Calu3 (cell line): ENCODE measurements around the gene CENPK. TPM values are rescaled to one million over a fixed set of nuclear protein-coding genes. Genes with fewer than 3 reads are reported as not detected.
"Not testable (repeated sequence)": the region's sequence is repeated elsewhere in the genome, so short reads cannot be mapped to it uniquely, and the experiment has no call there.

Source experiments
- Bru-seq: library from RNA; stranded (reverse); fragments of 400-500 nt; gene quantifications from one replicate; lab custom pipeline; 2021; lab: Mats Ljungman, UMichigan
- BruChase-seq, 2 experiments: library from RNA; stranded (reverse); fragments of 400-500 nt; gene quantifications; one replicate each; lab custom pipeline; 2021; lab: Mats Ljungman, UMichigan
- BruUV-seq: library from RNA; stranded (reverse); fragments of 400-500 nt; replicated peaks from 2 replicates; lab custom pipeline; 2021; lab: Mats Ljungman, UMichigan
- CTCF ChIA-PET: fragments of 300-600 bp; sonication (Branson Sonifier 250); formaldehyde crosslinking; loops from one replicate; lab custom pipeline; 2022; ENCODE audit warnings: antibody characterized with exemption; lab: Charles Lee
- DNase-seq: peaks from one replicate; pipeline ENCODE4 v3.0.0; 2022
- H3K27ac Mint-ChIP-seq: one replicate; pipeline ENCODE4 v1.8.0; 2022; ENCODE audit warnings: mixed read lengths; ENCODE audit not compliant: unreplicated experiment
- H3K27me3 Mint-ChIP-seq: one replicate; pipeline ENCODE4 v1.8.0; 2022; ENCODE audit warnings: mixed read lengths; ENCODE audit not compliant: unreplicated experiment
- H3K36me3 Mint-ChIP-seq: one replicate; pipeline ENCODE4 v1.8.0; 2022; ENCODE audit warnings: mild to moderate bottlenecking, moderate library complexity, mixed read lengths; ENCODE audit not compliant: insufficient read depth, unreplicated experiment
- H3K4me1 Mint-ChIP-seq: one replicate; pipeline ENCODE4 v1.8.0; 2022; ENCODE audit warnings: mild to moderate bottlenecking, low read depth, mixed read lengths; ENCODE audit not compliant: unreplicated experiment
- H3K4me3 Mint-ChIP-seq: one replicate; pipeline ENCODE4 v1.8.0; 2022; ENCODE audit warnings: mild to moderate bottlenecking, low read depth, moderate library complexity, mixed read lengths; ENCODE audit not compliant: unreplicated experiment
- H3K9me3 Mint-ChIP-seq: one replicate; pipeline ENCODE4 v1.8.0; 2022; ENCODE audit warnings: low read depth, mixed read lengths; ENCODE audit not compliant: unreplicated experiment
- intact Hi-C: fragments of 100-400 bp; cut with micrococcal nuclease; formaldehyde crosslinking; loops from one replicate; pipeline ENCODE4 v1.10.0; 2022; ENCODE audit not compliant: unreplicated experiment
- long read RNA-seq: library from polyadenylated mRNA; stranded (forward); transcript quantifications from one replicate; pipeline ENCODE4 v2.0.0, GENCODE V29; 2022
- total RNA-seq: library from RNA; stranded (reverse); gene quantifications from 2 replicates; pipeline ENCODE4 v1.2.3, GENCODE V29; 2022
- TF ChIP-seq, protein P1 (sequence below): fragments of 200-600 bp; IDR thresholded peaks from one replicate; pipeline ENCODE4 v1.8.0; 2022; ENCODE audit warnings: antibody characterized with exemption; ENCODE audit not compliant: unreplicated experiment

CENPK gene, protein sequence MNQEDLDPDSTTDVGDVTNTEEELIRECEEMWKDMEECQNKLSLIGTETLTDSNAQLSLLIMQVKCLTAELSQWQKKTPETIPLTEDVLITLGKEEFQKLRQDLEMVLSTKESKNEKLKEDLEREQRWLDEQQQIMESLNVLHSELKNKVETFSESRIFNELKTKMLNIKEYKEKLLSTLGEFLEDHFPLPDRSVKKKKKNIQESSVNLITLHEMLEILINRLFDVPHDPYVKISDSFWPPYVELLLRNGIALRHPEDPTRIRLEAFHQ
- total RNA-seq (42.7 and 45.2 TPM in 2 replicates), Bru-seq, nascent RNA (percentile 91 among the genes with signal in this experiment), BruChase-seq, experiment 1, labeled RNA remaining after a 6-hour chase (percentile 88 among the genes with signal in this experiment), BruChase-seq, experiment 2, labeled RNA remaining after a 2-hour chase (percentile 95 among the genes with signal in this experiment)
- long read RNA-seq, transcript CENPK-202 (11 exons, 1,734 nt), result major isoform, 15 of 41 reads
- long read RNA-seq, transcript CENPK-215 (11 exons, 1,697 nt), result minor isoform, 6 of 41 reads
- long read RNA-seq, partial matches to known transcripts, result 4 of 41 reads
- long read RNA-seq, other reads (novel, unspliced or antisense), result 13 of 41 reads

DNA sequence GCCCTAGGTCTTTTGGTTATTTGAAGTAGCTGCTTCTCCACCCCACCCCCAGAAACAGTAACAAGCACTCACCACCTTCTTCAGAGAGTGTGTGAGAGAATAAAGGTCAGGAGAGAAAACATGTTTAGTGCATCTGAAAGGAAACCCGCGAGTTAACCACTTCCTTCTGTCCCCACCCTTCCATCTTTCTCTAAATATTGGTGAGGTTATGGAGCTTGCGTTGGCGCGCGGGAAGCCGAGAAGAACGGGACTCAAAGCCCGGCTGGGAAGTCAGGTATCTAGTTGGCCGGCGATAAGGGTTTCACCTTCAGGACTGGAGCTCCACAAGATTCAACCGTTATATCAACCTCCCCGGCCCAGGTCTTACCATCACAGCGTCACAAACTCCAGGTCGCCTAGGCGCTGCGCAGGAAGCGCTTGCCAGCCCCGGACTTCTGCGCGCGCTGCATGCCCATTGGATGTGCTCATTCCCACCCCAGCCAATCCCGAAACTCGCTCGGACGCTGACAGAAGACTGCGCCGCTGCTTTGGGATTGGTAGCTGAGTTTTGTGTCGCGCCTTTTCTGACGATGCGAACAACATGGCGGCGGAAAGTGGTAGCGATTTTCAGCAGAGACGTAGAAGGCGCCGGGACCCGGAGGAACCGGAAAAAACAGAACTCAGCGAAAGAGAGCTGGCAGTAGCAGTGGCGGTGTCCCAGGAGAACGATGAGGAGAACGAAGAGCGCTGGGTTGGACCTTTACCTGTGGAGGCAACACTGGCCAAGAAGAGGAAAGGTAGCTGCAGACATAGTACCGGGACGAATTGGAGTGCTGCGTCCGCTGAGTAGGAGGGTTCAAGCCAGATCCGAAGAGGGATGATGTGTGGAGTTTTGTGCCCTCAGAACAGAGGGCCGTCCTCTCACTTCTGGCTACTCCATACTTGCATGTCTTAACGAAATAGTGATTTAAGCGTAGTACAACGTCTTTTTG, at the start of gene CENPK, which contains the start of gene PPWD1:
CENPK (minus strand) TSS at position 438 of the 971 bp plus-strand sequence. CDS start 8,261 bp downstream, outside the sequence.
PPWD1 (plus strand) TSS at position 566 of the 971 bp plus-strand sequence; CDS start at position 581, 15 bp downstream.
- Mint-ChIP-seq H3K27me3 (no peaks in the 10 kb centered on the region), H3K36me3 (peaks cover 31% of the 10 kb centered on the region), H3K9me3 (no peaks in the 10 kb centered on the region), H3K4me3 (peak within 1 kb of the TSS; percentile 92), H3K27ac (peak within 1 kb of the TSS; percentile 96), H3K4me1 (peaks cover 17% of the 10 kb centered on the region)
- DNase-seq, result peak; percentile 93
- TSS peak; percentile 63 for BruUV-seq
- intact Hi-C loops, result no loop called here
- TF ChIP-seq, protein P1, sequence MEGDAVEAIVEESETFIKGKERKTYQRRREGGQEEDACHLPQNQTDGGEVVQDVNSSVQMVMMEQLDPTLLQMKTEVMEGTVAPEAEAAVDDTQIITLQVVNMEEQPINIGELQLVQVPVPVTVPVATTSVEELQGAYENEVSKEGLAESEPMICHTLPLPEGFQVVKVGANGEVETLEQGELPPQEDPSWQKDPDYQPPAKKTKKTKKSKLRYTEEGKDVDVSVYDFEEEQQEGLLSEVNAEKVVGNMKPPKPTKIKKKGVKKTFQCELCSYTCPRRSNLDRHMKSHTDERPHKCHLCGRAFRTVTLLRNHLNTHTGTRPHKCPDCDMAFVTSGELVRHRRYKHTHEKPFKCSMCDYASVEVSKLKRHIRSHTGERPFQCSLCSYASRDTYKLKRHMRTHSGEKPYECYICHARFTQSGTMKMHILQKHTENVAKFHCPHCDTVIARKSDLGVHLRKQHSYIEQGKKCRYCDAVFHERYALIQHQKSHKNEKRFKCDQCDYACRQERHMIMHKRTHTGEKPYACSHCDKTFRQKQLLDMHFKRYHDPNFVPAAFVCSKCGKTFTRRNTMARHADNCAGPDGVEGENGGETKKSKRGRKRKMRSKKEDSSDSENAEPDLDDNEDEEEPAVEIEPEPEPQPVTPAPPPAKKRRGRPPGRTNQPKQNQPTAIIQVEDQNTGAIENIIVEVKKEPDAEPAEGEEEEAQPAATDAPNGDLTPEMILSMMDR, result no peak
- CTCF ChIA-PET, result interaction anchor here (0.9 to 1.6 kb wide), 4 partner anchors 12 to 756 kb away, joined by 3 to 5 read pairs (median 4); no protein-coding TSS in a partner anchor

DNA sequence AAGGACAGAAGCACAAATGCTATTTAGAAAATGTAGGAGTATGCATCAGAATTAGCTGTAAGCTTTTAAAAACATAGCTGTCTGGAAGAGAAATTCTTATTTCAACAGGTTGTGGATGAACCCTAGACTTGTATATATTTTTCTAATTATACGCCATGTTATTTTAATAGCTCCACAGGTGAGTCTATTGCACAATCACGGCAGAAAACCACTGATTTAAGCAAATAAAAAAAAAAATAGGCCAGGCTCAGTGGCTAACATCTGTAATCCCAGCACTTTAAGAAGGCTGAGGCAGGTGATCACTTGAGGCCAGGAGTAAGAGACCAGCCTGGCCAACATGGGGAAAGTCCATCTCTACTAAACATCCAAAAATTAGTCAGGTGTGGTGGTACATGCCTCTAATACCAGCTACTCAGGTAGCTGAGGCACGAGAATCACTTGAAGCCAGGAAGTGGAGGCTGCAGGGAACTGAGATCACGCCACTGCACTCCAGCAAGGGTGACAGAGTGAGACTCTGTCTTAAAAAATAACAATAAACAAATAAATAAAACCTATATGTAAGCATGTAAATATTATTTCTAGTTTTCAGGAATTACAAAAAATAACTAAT, 49.4 kb upstream of the CENPK start:
- peak; percentile 19 for DNase-seq
- TF ChIP-seq, protein P1, result no peak
- Mint-ChIP-seq H3K4me1 (peaks cover 37% of the 10 kb centered on the region), H3K36me3 (peaks cover 2% of the 10 kb centered on the region), H3K27ac (peak overlapping the region; percentile 62), H3K4me3 (peak overlapping the region; percentile 50), H3K27me3 (no peaks in the 10 kb centered on the region), H3K9me3 (no peaks in the 10 kb centered on the region)
- CTCF ChIA-PET, result interaction anchor here (0.9 to 1.3 kb wide), 4 partner anchors 11 to 49 kb away, joined by 3 to 5 read pairs (median 4); partner anchors contain the start of genes CENPK, PPWD1 and TRIM23
- no TSS peak for BruUV-seq
- intact Hi-C loops, result no loop called here

DNA sequence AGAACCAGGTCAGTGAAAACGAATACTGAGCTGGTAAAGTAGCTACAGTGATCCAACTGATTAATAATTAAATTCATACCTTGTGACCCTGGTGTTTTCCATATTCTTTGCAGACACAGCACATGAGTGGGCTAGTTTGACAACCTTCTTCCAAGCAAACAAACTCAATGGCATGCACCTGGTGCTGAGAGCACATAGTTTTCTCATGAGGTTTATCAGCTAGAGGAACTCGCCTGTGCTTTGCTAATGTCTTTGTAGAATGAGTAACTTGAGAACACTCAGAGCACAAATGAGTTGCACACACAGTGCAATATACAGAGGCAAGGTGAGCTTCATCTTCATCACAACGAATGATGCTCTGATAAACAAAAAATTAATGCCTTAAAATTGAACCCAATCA, 48.6 kb upstream of the CENPK start:
- H3K9me3 Mint-ChIP-seq, result no peaks in the 10 kb centered on the region
- intact Hi-C loops, result loop anchor here (1.0 kb wide), 1 partner anchor 13 kb away; the partner anchor contains the start of gene TRIM23
- peak overlapping the region; percentile 50 for H3K4me3 Mint-ChIP-seq
- DNase-seq, result peak; percentile 73
- CTCF ChIA-PET, result interaction anchor here (0.6 to 1.3 kb wide), 8 partner anchors 12 to 543 kb away, joined by 3 to 5 read pairs (median 4); partner anchors contain the start of genes CENPK, PPWD1 and TRIM23
- no peaks in the 10 kb centered on the region for H3K27me3 Mint-ChIP-seq
- peak overlapping the region; percentile 62 for H3K27ac Mint-ChIP-seq
- H3K4me1 Mint-ChIP-seq, result peaks cover 37% of the 10 kb centered on the region
- no TSS peak for BruUV-seq
- H3K36me3 Mint-ChIP-seq, result peaks cover 5% of the 10 kb centered on the region
- TF ChIP-seq, protein P1, result no peak

GRCh38 chr5:65601761-65602160, 38.8 kb upstream of the CENPK start:
- DNase-seq, BruUV-seq, intact Hi-C loops, H3K27me3 Mint-ChIP-seq, H3K4me1 Mint-ChIP-seq, CTCF ChIA-PET, H3K4me3 Mint-ChIP-seq, H3K27ac Mint-ChIP-seq: not testable (repeated sequence)
- Mint-ChIP-seq H3K9me3 (peaks cover 14% of the 10 kb centered on the region), H3K36me3 (peaks cover 29% of the 10 kb centered on the region)
